ENCODE results near the gene LINS1. TPM values are rescaled to one million over a fixed set of nuclear protein-coding genes. Genes with fewer than 3 reads are reported as not detected.

LINS1 gene
- total RNA-seq, 1 experiment from 2014 or later: 13.6 TPM

GRCh38 chr15:100597862-100598261 lies 4.1 kb downstream of the LINS1 start:
- H3K27me3 ChIP-seq (ENCODE audit: control insufficient read depth, insufficient read depth, low read length): no peaks in the 10 kb centered on the region
- H3K27ac ChIP-seq (ENCODE audit: low read length): no peak overlapping the region
- no TSS peak for BruUV-seq (replicated peaks)
- H3K4me3 ChIP-seq (ENCODE audit: low read depth in 2 of 2, low read length in 2 of 2): no peak overlapping the region
- intact Hi-C loops (cut with micrococcal nuclease; ENCODE audit: unreplicated experiment): loop anchor here (10.0 kb wide), 1 partner anchor 253 kb away; the partner anchor contains the start of gene ADAMTS17
- ATAC-seq (no peak), DNase-seq (ENCODE audit: low read depth, low spot score) (no peak)
- ChIA-PET CTCF (no interaction called here), POLR2A (no interaction called here)
- in situ Hi-C loops (cut with HindIII; ENCODE audit: low pct_unique_long_range_greater_than_20kb, low sequenced_read_pairs): no loop called here
- H3K9me3 ChIP-seq (ENCODE audit: control insufficient read depth, insufficient read depth, low read depth, low read length): no peaks in the 10 kb centered on the region
- peaks cover 9% of the 10 kb centered on the region for H3K4me1 ChIP-seq (ENCODE audit: control insufficient read depth, insufficient read depth, low read length)
- TF ChIP-seq TCF7L2 (IDR thresholded peaks at IDR 0.05; ENCODE audit: low read depth, low read length) (no peak), POLR2AphosphoS5 (IDR thresholded peaks at IDR 0.05; ENCODE audit: low read depth, low read length) (no peak), SIN3A (IDR thresholded peaks at IDR 0.05; ENCODE audit: borderline replicate concordance, insufficient read depth, low read depth, low read length) (no peak), CTCF (IDR thresholded peaks at IDR 0.05) (no peak), REST (IDR thresholded peaks at IDR 0.05; ENCODE audit: insufficient read depth in 1 of 2, low read depth in 2 of 2, low read length in 1 of 2) (no peak)
- H3K36me3 ChIP-seq (ENCODE audit: control insufficient read depth, insufficient read depth, low read length): peaks cover 5% of the 10 kb centered on the region; the same call in 1 of the 2 replicates

- no peak overlapping the region for H3K27ac ChIP-seq (ENCODE audit: low read length)
- no peak for TF ChIP-seq POLR2AphosphoS5 (IDR thresholded peaks at IDR 0.05; ENCODE audit: low read depth, low read length)
- no peak for TF ChIP-seq CTCF (IDR thresholded peaks at IDR 0.05)
- no peak for TF ChIP-seq TCF7L2 (IDR thresholded peaks at IDR 0.05; ENCODE audit: low read depth, low read length)
- no peak for TF ChIP-seq SIN3A (IDR thresholded peaks at IDR 0.05; ENCODE audit: borderline replicate concordance, insufficient read depth, low read depth, low read length)
- TF ChIP-seq REST (IDR thresholded peaks at IDR 0.05; ENCODE audit: insufficient read depth in 1 of 2, low read depth in 2 of 2, low read length in 1 of 2): no peak
- in situ Hi-C loops (cut with HindIII; ENCODE audit: low pct_unique_long_range_greater_than_20kb, low sequenced_read_pairs): no loop called here
Measured at GRCh38 chr15:100596792-100597191, 5.2 kb downstream of the LINS1 start.

More at GRCh38 chr15:100596792-100597191, 5.2 kb downstream of the LINS1 start:
- ChIA-PET POLR2A (no interaction called here), CTCF (no interaction called here)
- Histone ChIP-seq H3K9me3 (ENCODE audit: control insufficient read depth, insufficient read depth, low read depth, low read length) (no peaks in the 10 kb centered on the region), H3K4me1 (ENCODE audit: control insufficient read depth, insufficient read depth, low read length) (peaks cover 9% of the 10 kb centered on the region), H3K27me3 (ENCODE audit: control insufficient read depth, insufficient read depth, low read length) (no peaks in the 10 kb centered on the region), H3K36me3 (ENCODE audit: control insufficient read depth, insufficient read depth, low read length) (peaks cover 4% of the 10 kb centered on the region; the same call in 1 of the 2 replicates), H3K4me3 (ENCODE audit: low read depth in 2 of 2, low read length in 2 of 2) (no peak overlapping the region)
- BruUV-seq (replicated peaks): no TSS peak
- DNase-seq (ENCODE audit: low read depth, low spot score): no peak
- intact Hi-C loops (cut with micrococcal nuclease; ENCODE audit: unreplicated experiment): loop anchor here (10.0 kb wide), 1 partner anchor 252 kb away; the partner anchor contains the start of gene ADAMTS17
- no peak for ATAC-seq
